ENCODE data around the gene RGS6. TPM values are rescaled to one million over a fixed set of nuclear protein-coding genes. Genes with fewer than 3 reads are reported as not detected.

RGS6 gene
- total RNA-seq, 1 experiment from 2014 or later: not detected

GRCh38 chr14:72270749-72271148, 338.5 kb downstream of the RGS6 start:
- H3F3A ChIP-seq (ENCODE audit: low read length, unreplicated experiment): no peaks in the 10 kb centered on the region
- no peaks in the 10 kb centered on the region for H4K20me1 ChIP-seq (ENCODE audit: low read length)
- H3K4me2 ChIP-seq (ENCODE audit: low read length): no peak overlapping the region
- no peak overlapping the region for H3K27ac ChIP-seq (ENCODE audit: low read length)
- H2AFZ ChIP-seq (ENCODE audit: low read length): no peak overlapping the region
- no peaks in the 10 kb centered on the region for H3K4me1 ChIP-seq (ENCODE audit: insufficient read depth, low read length)
- ATAC-seq (no peak), DNase-seq (no peak)
- no peak overlapping the region for H3K9ac ChIP-seq (ENCODE audit: low read length)
- TF ChIP-seq EZH2phosphoT487 (IDR thresholded peaks at IDR 0.05; ENCODE audit: borderline replicate concordance, low read length) (no peak), EZH2 (IDR thresholded peaks at IDR 0.05; ENCODE audit: low read length, unreplicated experiment) (no peak)
- TF ChIP-seq, protein P1, sequence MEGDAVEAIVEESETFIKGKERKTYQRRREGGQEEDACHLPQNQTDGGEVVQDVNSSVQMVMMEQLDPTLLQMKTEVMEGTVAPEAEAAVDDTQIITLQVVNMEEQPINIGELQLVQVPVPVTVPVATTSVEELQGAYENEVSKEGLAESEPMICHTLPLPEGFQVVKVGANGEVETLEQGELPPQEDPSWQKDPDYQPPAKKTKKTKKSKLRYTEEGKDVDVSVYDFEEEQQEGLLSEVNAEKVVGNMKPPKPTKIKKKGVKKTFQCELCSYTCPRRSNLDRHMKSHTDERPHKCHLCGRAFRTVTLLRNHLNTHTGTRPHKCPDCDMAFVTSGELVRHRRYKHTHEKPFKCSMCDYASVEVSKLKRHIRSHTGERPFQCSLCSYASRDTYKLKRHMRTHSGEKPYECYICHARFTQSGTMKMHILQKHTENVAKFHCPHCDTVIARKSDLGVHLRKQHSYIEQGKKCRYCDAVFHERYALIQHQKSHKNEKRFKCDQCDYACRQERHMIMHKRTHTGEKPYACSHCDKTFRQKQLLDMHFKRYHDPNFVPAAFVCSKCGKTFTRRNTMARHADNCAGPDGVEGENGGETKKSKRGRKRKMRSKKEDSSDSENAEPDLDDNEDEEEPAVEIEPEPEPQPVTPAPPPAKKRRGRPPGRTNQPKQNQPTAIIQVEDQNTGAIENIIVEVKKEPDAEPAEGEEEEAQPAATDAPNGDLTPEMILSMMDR (conservative IDR thresholded peaks at IDR 0.05; ENCODE audit: low read depth, low read length): no peak
- no peak overlapping the region for H3K4me3 ChIP-seq (ENCODE audit: low read length)
- no peaks in the 10 kb centered on the region for H3K36me3 ChIP-seq (ENCODE audit: low read depth, low read length)
- no peaks in the 10 kb centered on the region for H3K9me3 ChIP-seq (ENCODE audit: low read length)
- H3K9me2 ChIP-seq (replicated peaks; ENCODE audit: low read length): no peaks in the 10 kb centered on the region
- peaks cover 55% of the 10 kb centered on the region for H3K27me3 ChIP-seq (ENCODE audit: low read length)
- no TSS peak for BruUV-seq (replicated peaks)
- H3K79me2 ChIP-seq (ENCODE audit: low read length): no peaks in the 10 kb centered on the region
- CTCF ChIA-PET: no interaction called here
- POLR2A ChIA-PET (ENCODE audit: unreplicated experiment): interaction anchor here (0.7 kb wide), 1 partner anchor 201 kb away, joined by 3 read pairs; no protein-coding TSS in a partner anchor
- intact Hi-C loops (cut with micrococcal nuclease): no loop called here

- ATAC-seq (no peak), DNase-seq (no peak)
- intact Hi-C loops (cut with micrococcal nuclease): no loop called here
- no peak overlapping the region for H3K9ac ChIP-seq (ENCODE audit: low read length)
- H3K27me3 ChIP-seq (ENCODE audit: low read length): peaks cover 32% of the 10 kb centered on the region
- BruUV-seq (replicated peaks): no TSS peak
- no peak overlapping the region for H2AFZ ChIP-seq (ENCODE audit: low read length)
- TF ChIP-seq EZH2 (IDR thresholded peaks at IDR 0.05; ENCODE audit: low read length, unreplicated experiment) (no peak), EZH2phosphoT487 (IDR thresholded peaks at IDR 0.05; ENCODE audit: borderline replicate concordance, low read length) (no peak)
- TF ChIP-seq, protein P1 (conservative IDR thresholded peaks at IDR 0.05; ENCODE audit: low read depth, low read length): no peak
- no peaks in the 10 kb centered on the region for H3K9me3 ChIP-seq (ENCODE audit: low read length)
- H3K4me1 ChIP-seq (ENCODE audit: insufficient read depth, low read length): no peaks in the 10 kb centered on the region
- H3K9me2 ChIP-seq (replicated peaks; ENCODE audit: low read length): no peaks in the 10 kb centered on the region
- no peaks in the 10 kb centered on the region for H3F3A ChIP-seq (ENCODE audit: low read length, unreplicated experiment)
- POLR2A ChIA-PET (ENCODE audit: unreplicated experiment): no interaction called here
- no peak overlapping the region for H3K27ac ChIP-seq (ENCODE audit: low read length)
- H3K4me2 ChIP-seq (ENCODE audit: low read length): no peak overlapping the region
- H4K20me1 ChIP-seq (ENCODE audit: low read length): no peaks in the 10 kb centered on the region
- no peaks in the 10 kb centered on the region for H3K36me3 ChIP-seq (ENCODE audit: low read depth, low read length)
- H3K4me3 ChIP-seq (ENCODE audit: low read length): no peak overlapping the region
- no peaks in the 10 kb centered on the region for H3K79me2 ChIP-seq (ENCODE audit: low read length)
- CTCF ChIA-PET: no interaction called here
Observed at GRCh38 chr14:72275242-72275641, 343.0 kb downstream of the RGS6 start.

- ATAC-seq (no peak), DNase-seq (no peak)
- no peaks in the 10 kb centered on the region for H3K9me2 ChIP-seq (replicated peaks; ENCODE audit: low read length)
- H3K27ac ChIP-seq (ENCODE audit: low read length): no peak overlapping the region
- intact Hi-C loops (cut with micrococcal nuclease): no loop called here
- no peak overlapping the region for H3K4me2 ChIP-seq (ENCODE audit: low read length)
- 0 out of 2 replicates have a peak, but pooled peaks cover 6% of the 10 kb centered on the region for H3K9me3 ChIP-seq (ENCODE audit: low read length)
- no peaks in the 10 kb centered on the region for H3K79me2 ChIP-seq (ENCODE audit: low read length)
- no peak overlapping the region for H2AFZ ChIP-seq (ENCODE audit: low read length)
- no TSS peak for BruUV-seq (replicated peaks)
- H3K4me3 ChIP-seq (ENCODE audit: low read length): no peak overlapping the region
- H3K4me1 ChIP-seq (ENCODE audit: insufficient read depth, low read length): no peaks in the 10 kb centered on the region
- H4K20me1 ChIP-seq (ENCODE audit: low read length): no peaks in the 10 kb centered on the region
- ChIA-PET CTCF (no interaction called here), POLR2A (ENCODE audit: unreplicated experiment) (no interaction called here)
- no peaks in the 10 kb centered on the region for H3K36me3 ChIP-seq (ENCODE audit: low read depth, low read length)
- no peak overlapping the region for H3K9ac ChIP-seq (ENCODE audit: low read length)
- peaks cover 21% of the 10 kb centered on the region for H3K27me3 ChIP-seq (ENCODE audit: low read length)
- TF ChIP-seq EZH2phosphoT487 (IDR thresholded peaks at IDR 0.05; ENCODE audit: borderline replicate concordance, low read length) (no peak), EZH2 (IDR thresholded peaks at IDR 0.05; ENCODE audit: low read length, unreplicated experiment) (no peak)
- TF ChIP-seq, protein P1 (conservative IDR thresholded peaks at IDR 0.05; ENCODE audit: low read depth, low read length): no peak
- no peaks in the 10 kb centered on the region for H3F3A ChIP-seq (ENCODE audit: low read length, unreplicated experiment)
Observed at GRCh38 chr14:72278316-72278715, 346.1 kb downstream of the RGS6 start.
